Trophoblast cell (in vitro differentiated cells and primary cell): Measurements from ENCODE around the gene LYZL1.
"Not testable (repeated sequence)": the region's sequence is repeated elsewhere in the genome, so short reads cannot be mapped to it uniquely, and the experiment has no call there.

Experiments used
- DNase-seq, 2 donors: peaks; one replicate each; pipeline ENCODE4 v3.0.0-alpha.2; 2016
- H2AFZ ChIP-seq: 2 replicates; pipeline ENCODE4 v1.6.1; 2013; ENCODE audit warnings: low read length, moderate library complexity, mild to moderate bottlenecking; ENCODE audit not compliant: insufficient read depth, poor library complexity
- H2AK5ac ChIP-seq: 2 replicates; pipeline ENCODE4 v1.6.1; 2013; ENCODE audit warnings: mild to moderate bottlenecking, low read length
- H2BK120ac ChIP-seq: 2 replicates; pipeline ENCODE4 v1.6.1; 2013; ENCODE audit warnings: low read length, mild to moderate bottlenecking, moderate library complexity; ENCODE audit not compliant: insufficient read depth, poor library complexity
- H2BK12ac ChIP-seq: 2 replicates; pipeline ENCODE4 v1.6.1; 2013; ENCODE audit warnings: mild to moderate bottlenecking, low read length, moderate library complexity
- H2BK5ac ChIP-seq: 2 replicates; pipeline ENCODE4 v1.6.1; 2013; ENCODE audit warnings: low read length, low read depth, moderate library complexity, mild to moderate bottlenecking; ENCODE audit not compliant: poor library complexity
- H3K14ac ChIP-seq: 2 replicates; pipeline ENCODE4 v1.6.1; 2013; ENCODE audit warnings: mild to moderate bottlenecking, low read length
- H3K18ac ChIP-seq: 2 replicates; pipeline ENCODE4 v1.6.1; 2013; ENCODE audit warnings: mild to moderate bottlenecking, low read length
- H3K23ac ChIP-seq: 2 replicates; pipeline ENCODE4 v1.6.1; 2013; ENCODE audit warnings: low read length
- H3K27ac ChIP-seq: 2 replicates; pipeline ENCODE4 v1.5.1; 2013; ENCODE audit warnings: low read depth, mild to moderate bottlenecking, inconsistent platforms, low read length, moderate library complexity
- H3K27me3 ChIP-seq: 2 replicates; pipeline ENCODE4 v1.6.1; 2013; ENCODE audit warnings: inconsistent platforms, mild to moderate bottlenecking, low read length, moderate library complexity; ENCODE audit not compliant: insufficient read depth
- H3K36me3 ChIP-seq, 2 experiments: 1 replicate in 1 of 2; 2 replicates in 1 of 2; pipeline ENCODE4 v1.6.1; 2013; ENCODE audit warnings: low read length in 2 of 2, mild to moderate bottlenecking in 2 of 2, moderate library complexity in 1 of 2; ENCODE audit not compliant: insufficient read depth in 2 of 2, control insufficient read depth in 1 of 2
- H3K4ac ChIP-seq: 2 replicates; pipeline ENCODE4 v1.6.1; 2013; ENCODE audit warnings: low read depth, mild to moderate bottlenecking, low read length, moderate library complexity
- H3K4me1 ChIP-seq, 2 experiments: 1 replicate in 1 of 2; 2 replicates in 1 of 2; pipeline ENCODE4 v1.6.1; 2013; ENCODE audit warnings: low read length in 2 of 2, mild to moderate bottlenecking in 2 of 2, moderate library complexity in 1 of 2; ENCODE audit not compliant: insufficient read depth in 2 of 2, control insufficient read depth in 1 of 2
- H3K4me2 ChIP-seq: 2 replicates; pipeline ENCODE4 v1.6.1; 2013; ENCODE audit warnings: inconsistent platforms, mild to moderate bottlenecking, low read length, moderate library complexity
- H3K4me3 ChIP-seq: 2 replicates; pipeline ENCODE4 v1.5.1; 2013; ENCODE audit warnings: mild to moderate bottlenecking, low read depth, low read length, inconsistent platforms
- H3K79me1 ChIP-seq: one replicate; pipeline ENCODE4 v1.6.1; 2013; ENCODE audit warnings: low read length
- H3K79me2 ChIP-seq: 2 replicates; pipeline ENCODE4 v1.6.1; 2013; ENCODE audit warnings: low read length, mild to moderate bottlenecking; ENCODE audit not compliant: control insufficient read depth, insufficient read depth, poor library complexity
- H3K9ac ChIP-seq: 2 replicates; pipeline ENCODE4 v1.6.1; 2013; ENCODE audit warnings: mild to moderate bottlenecking, low read length
- H3K9me3 ChIP-seq: 2 replicates; pipeline ENCODE4 v1.6.1; 2013; ENCODE audit warnings: low read depth, mild to moderate bottlenecking, control low read depth, inconsistent platforms, low read length; ENCODE audit not compliant: insufficient read depth
- H4K12ac ChIP-seq: 2 replicates; pipeline ENCODE4 v1.6.1; 2013; ENCODE audit warnings: low read depth, mild to moderate bottlenecking, low read length, moderate library complexity
- H4K8ac ChIP-seq: 2 replicates; pipeline ENCODE4 v1.6.1; 2013; ENCODE audit warnings: low read depth, mild to moderate bottlenecking, low read length, moderate library complexity
- H4K91ac ChIP-seq: one replicate; pipeline ENCODE4 v1.6.1; 2013; ENCODE audit warnings: low read depth, mild to moderate bottlenecking, low read length, moderate library complexity
- WGBS: extraction: QIAGEN DNeasy Blood & Tissue Kit; methylation state at CpG from one replicate; pipeline ENCODE4 v1.1.7; 2013; ENCODE audit warnings: missing lambda C conversion rate; ENCODE audit not compliant: insufficient read length, insufficient coverage; ENCODE audit errors: extremely low coverage; 5-methylcytosine and 5-hydroxymethylcytosine counted together

LYZL1 gene

GRCh38 chr10:29329420-29329819, 40.5 kb downstream of the LYZL1 start:
- Histone ChIP-seq H3K4me1 (peaks cover 8 to 10% of the 10 kb centered on the region in 2 experiments), H3K23ac (no peak overlapping the region), H3K36me3 (no peaks in the 10 kb centered on the region), H4K12ac (no peak overlapping the region), H4K8ac (no peak overlapping the region), H2AFZ (no peak overlapping the region), H3K4ac (no peak overlapping the region), H3K79me1 (no peaks in the 10 kb centered on the region), H3K9me3 (peaks cover 1% of the 10 kb centered on the region), H2AK5ac (no peak overlapping the region), H2BK12ac (peak overlapping the region; percentile 51), H3K9ac (no peak overlapping the region), H3K18ac (no peak overlapping the region), H3K4me3 (no peak overlapping the region), H3K14ac (no peak overlapping the region), H3K79me2 (no peaks in the 10 kb centered on the region), H2BK120ac (no peak overlapping the region), H4K91ac (no peak overlapping the region), H3K27me3 (no peaks in the 10 kb centered on the region), H2BK5ac (no peak overlapping the region), H3K4me2 (no peak overlapping the region), H3K27ac (no peak overlapping the region)
- peak in 1 of 2 donors; percentile 43 for DNase-seq
- no CpG with 5 or more reads among the region's 5 CpGs for whole genome bisulfite sequencing

- H3K27me3 ChIP-seq, result no peaks in the 10 kb centered on the region
- no peak overlapping the region for H3K4me2 ChIP-seq
- H3K79me1 ChIP-seq, result no peaks in the 10 kb centered on the region
- H2BK5ac ChIP-seq, result no peak overlapping the region
- DNase-seq, result no peak
- no CpG with 5 or more reads among the region's 4 CpGs for WGBS
- no peaks in the 10 kb centered on the region for H3K79me2 ChIP-seq
- H3K4me3 ChIP-seq, result no peak overlapping the region
- H3K23ac ChIP-seq, result no peak overlapping the region
- no peak overlapping the region for H3K14ac ChIP-seq
- no peak overlapping the region for H3K4ac ChIP-seq
- H3K9ac ChIP-seq, result no peak overlapping the region
- no peaks in the 10 kb centered on the region for H3K36me3 ChIP-seq
- peaks cover 5 to 10% of the 10 kb centered on the region in 2 experiments for H3K4me1 ChIP-seq
- H2AK5ac ChIP-seq, result no peak overlapping the region
- no peak overlapping the region for H2BK12ac ChIP-seq
- no peak overlapping the region for H2BK120ac ChIP-seq
- no peak overlapping the region for H4K91ac ChIP-seq
- H3K9me3 ChIP-seq, result peaks cover 1% of the 10 kb centered on the region
- no peak overlapping the region for H4K12ac ChIP-seq
- H3K27ac ChIP-seq, result no peak overlapping the region
- no peak overlapping the region for H3K18ac ChIP-seq
- no peak overlapping the region for H4K8ac ChIP-seq
- no peak overlapping the region for H2AFZ ChIP-seq
These were observed 43.3 kb downstream of the LYZL1 start for GRCh38 chr10:29332061-29332760.

DNA sequence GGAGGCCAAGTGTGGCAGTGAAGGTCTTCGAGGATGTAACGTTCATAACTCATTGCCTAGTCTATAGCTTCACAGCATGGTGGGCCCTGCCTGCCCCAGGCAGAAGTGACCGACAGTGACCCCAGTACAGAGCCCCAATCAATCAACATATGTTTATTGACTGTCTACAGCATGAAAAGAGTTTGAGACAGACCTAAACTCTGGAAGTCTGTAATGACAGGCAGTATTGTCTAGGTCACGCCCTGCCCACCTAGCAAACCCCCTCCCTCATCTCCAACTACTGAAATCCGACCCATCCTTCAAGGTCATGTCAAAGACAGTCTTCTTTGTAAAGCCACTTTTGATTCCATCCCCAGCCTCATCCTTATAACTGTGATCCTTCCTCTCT, 43.9 kb downstream of the LYZL1 start:
- H3K27me3 ChIP-seq, result no peaks in the 10 kb centered on the region
- no peak for DNase-seq
- H3K79me1 ChIP-seq, result no peaks in the 10 kb centered on the region
- no peak overlapping the region for H3K14ac ChIP-seq
- no peak overlapping the region for H2AFZ ChIP-seq
- H3K23ac ChIP-seq, result no peak overlapping the region
- H3K4me1 ChIP-seq, result peaks cover 5 to 10% of the 10 kb centered on the region in 2 experiments
- no peak overlapping the region for H2BK5ac ChIP-seq
- H3K4ac ChIP-seq, result no peak overlapping the region
- peaks cover 1% of the 10 kb centered on the region for H3K9me3 ChIP-seq
- H3K36me3 ChIP-seq, result no peaks in the 10 kb centered on the region
- no peak overlapping the region for H3K27ac ChIP-seq
- no peak overlapping the region for H4K12ac ChIP-seq
- WGBS, result no CpG with 5 or more reads among the region's 5 CpGs
- H4K8ac ChIP-seq, result no peak overlapping the region
- H2BK12ac ChIP-seq, result no peak overlapping the region
- no peak overlapping the region for H3K18ac ChIP-seq
- no peaks in the 10 kb centered on the region for H3K79me2 ChIP-seq
- no peak overlapping the region for H3K4me2 ChIP-seq
- no peak overlapping the region for H2AK5ac ChIP-seq
- no peak overlapping the region for H2BK120ac ChIP-seq
- no peak overlapping the region for H4K91ac ChIP-seq
- no peak overlapping the region for H3K9ac ChIP-seq
- H3K4me3 ChIP-seq, result no peak overlapping the region

DNA sequence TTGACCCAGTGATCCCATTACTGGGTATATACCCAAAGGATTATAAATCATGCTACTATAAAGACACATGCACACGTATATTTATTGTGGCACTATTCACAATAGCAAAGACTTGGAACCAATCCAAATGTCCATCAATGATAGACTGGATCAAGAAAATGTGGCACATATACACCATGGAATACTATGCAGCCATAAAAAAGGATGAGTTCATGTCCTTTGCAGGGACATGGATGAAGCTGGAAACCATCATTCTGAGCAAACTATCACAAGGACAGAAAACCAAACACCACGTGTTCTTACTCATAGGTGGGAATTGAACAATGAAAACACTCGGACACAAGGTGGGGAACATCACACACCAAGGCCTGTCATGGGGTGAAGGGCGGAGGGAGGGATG, 48.7 kb downstream of the LYZL1 start:
- H3K4ac ChIP-seq, H3K79me1 ChIP-seq, H3K27ac ChIP-seq, H4K91ac ChIP-seq, H2BK120ac ChIP-seq, H4K12ac ChIP-seq, H4K8ac ChIP-seq, H3K9me3 ChIP-seq, H3K9ac ChIP-seq, H3K27me3 ChIP-seq, DNase-seq, H3K18ac ChIP-seq, H2AK5ac ChIP-seq, H3K14ac ChIP-seq, H3K4me3 ChIP-seq, H2BK12ac ChIP-seq, H2BK5ac ChIP-seq, H3K36me3 ChIP-seq, H2AFZ ChIP-seq, H3K4me1 ChIP-seq, H3K4me2 ChIP-seq, H3K23ac ChIP-seq, H3K79me2 ChIP-seq: not testable (repeated sequence)
- no CpG with 5 or more reads among the region's 4 CpGs for WGBS
